NCI-H2107 (cell line): ENCODE measurements around the gene SNW1.
A peak's percentile ranks its signal among the peaks of the same experiment; 100 is the strongest.
"Not testable (repeated sequence)": the region's sequence is repeated elsewhere in the genome, so short reads cannot be mapped to it uniquely, and the experiment has no call there.

Source experiments
- DNase-seq: peaks from one replicate; lab custom pipeline; 2025; lab: John Stamatoyannopoulos, UW

SNW1 gene

DNA sequence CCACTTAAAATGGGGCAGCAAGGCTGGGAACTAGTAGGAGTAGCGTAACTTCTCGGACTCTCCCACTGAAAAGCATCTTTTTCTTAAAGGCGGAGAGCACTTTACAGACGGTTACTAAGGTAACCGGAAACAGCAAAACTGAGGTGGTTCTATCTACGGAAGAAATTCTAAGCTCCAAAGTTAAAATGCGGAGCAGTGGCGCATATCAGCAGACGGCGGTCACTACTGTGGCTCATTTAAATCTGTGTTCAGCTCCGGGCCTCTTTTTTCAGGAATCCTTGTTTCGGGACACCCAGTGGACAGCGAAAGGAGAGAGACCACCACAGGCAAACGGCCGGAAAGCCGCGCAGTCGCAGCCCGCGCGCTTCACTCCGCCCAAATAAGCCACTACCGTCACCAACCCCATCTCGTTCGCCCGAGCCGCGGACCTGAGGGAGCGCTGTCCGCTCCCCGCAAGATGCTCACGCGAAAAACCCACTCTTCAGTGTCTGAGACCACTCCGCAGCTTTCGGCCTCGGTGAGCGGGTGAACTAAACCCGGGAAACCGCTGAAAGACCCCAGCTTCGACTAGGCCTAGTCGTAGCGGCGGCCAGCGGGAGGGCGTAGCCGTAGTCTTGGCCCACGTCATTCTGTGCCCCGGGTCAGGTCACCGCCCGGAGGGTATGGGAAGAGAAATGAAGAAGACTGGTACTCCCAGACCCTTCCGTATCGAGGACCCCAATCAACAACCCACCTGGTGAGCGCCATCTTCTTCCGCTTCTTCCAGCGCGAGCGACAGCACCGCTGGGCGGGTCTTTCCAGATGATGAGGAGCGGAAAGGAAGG, at the start of gene SNW1:
TSS of gene SNW1 (minus strand) at position 776 of the 824 bp plus-strand sequence. CDS start at position 747, 29 bp downstream.
- peak; percentile 96 for DNase-seq

DNA sequence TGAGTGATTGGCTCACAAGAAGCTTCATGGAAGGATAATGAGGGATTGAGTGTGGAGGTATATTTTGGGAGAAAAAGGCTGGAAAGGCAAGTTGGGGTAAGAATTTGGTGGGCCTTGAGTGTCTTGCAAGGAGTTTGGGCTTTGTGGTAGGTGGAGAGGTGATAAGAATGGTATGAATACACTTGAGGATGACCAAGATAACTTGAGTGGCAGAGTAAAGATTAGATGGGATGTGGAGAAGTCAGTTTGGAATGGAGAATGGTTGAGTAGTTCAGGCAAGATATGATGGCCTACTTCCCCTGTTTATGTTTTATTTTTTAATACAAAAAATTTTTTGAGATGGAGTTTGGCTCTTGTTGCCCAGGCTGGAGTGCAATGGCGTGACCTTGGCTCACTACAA, 48.1 kb upstream of the SNW1 start:
- DNase-seq: no peak

DNA sequence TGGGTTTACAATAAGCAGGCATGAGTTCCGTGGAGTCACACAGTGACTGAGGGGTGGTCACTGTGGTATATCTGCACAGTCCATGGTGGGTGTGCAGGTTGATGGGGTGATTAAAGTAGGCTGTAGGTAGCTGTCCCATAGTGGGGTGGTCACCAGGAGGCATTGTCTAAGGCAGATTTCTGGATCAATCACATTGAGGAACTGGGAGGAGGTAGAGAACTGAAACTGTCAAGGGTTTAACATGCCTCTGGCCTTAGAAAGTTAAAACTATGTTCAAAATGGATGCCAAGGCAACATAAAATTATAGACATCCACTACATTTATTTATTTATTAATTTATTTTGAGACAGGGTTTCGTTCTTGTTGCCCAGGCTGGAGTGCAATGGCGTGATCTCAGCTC, 47.3 kb upstream of the SNW1 start:
- DNase-seq: no peak

DNA sequence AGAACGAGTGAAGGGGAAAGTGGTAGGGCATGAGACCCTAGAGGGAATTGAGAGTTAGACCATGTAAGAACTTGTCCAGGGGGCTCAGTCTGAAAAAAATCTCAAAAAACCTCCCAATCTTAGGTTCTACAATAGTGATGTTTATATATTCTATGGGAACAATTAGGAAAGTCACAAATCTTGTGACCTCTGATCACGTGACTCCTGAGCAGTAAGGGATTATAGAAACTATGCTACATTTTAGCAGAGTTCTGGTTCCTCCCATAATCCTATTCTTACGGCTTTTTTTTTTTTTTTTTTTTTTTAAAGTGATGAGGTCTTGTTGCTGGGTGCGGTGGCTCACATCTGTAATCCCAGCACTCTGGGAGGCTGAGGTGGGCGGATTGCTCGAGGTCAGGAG, 44.8 kb upstream of the SNW1 start:
- no peak for DNase-seq

DNA sequence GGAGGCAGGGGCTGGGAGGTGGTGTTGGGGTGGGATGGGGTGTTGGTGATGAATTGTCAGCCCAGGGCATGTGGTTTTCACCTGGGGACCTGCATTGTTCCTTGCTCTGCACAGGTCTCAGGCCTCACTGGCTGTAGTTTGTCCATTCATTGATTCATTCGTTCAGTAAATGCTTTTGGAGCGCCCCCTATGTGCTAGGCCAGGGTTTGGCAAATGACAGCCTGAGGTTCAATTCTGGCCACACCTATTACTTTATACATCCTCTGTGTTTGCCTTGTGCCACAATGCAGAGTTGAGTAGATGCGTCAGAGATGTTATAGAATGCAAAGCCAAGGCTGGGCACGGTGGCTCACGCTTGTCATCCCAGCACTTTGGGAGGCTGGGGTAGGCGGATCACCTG, 43.6 kb upstream of the SNW1 start:
- DNase-seq: no peak

DNA sequence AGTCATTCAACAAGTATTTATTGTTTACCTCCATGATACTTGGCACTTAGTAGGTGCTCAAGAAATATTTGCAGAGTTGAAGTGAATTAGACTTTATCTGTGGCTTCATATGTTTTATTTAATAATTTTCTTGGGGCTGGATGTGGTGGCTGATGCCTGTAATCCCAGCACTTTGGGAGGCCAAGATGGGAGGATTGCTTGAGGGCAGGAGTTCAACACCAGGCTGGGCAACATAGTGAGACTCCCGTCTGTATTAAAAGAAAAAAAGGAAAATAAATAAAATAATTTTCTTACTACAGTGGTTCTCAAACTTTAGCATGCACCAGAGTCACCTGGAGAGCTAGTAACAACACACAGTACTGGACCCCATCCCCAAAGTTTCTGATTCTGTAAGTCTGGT, 39.9 kb upstream of the SNW1 start:
- no peak for DNase-seq

DNA sequence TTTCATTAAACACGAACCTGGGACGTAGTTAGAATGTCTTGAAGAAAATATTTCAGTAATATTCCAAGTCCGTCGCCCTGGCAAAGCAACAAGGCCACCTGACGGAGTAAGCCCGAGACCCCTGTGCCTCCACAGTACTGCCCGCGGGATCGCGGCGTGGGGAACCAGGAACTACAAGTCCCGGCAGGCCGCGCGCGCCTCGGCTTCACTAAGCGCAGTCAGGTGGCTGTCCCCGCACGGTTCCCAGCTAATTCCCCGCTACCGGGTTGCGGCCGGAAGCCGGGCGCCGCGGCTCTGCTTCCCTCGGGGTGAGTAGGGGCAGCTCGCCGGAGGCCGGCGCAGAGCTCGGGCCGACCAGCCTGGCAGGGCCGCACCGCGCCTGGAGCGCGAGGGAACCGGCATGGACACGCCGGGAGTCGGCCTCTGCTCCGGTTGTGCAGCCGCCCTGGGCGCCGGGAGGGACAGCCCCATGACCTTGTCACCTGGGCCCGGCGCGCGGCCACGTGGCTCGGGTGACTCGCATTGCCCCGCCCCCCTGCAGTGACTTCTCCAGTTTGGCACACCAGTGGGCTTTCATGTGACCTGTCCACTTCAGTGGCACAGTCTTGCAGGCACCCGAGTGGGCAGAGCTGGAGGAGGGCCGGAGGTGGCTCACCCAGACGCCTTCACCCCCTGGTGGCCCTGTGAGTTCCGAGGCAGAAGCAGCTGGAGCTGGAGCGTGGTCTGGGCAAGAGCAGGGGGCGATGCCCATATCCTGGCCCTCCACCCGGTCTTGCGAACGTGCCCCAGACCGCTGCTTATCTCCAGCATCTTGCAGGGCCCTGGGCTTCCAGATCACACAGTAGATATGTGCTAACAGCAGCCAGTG, 39.1 kb upstream of the SNW1 start, which contains the start of gene ADCK1:
TSS of gene ADCK1 (plus strand) at position 247 of the 868 bp plus-strand sequence. CDS start 18,870 bp downstream, outside the sequence.
- DNase-seq: peak; percentile 76

DNA sequence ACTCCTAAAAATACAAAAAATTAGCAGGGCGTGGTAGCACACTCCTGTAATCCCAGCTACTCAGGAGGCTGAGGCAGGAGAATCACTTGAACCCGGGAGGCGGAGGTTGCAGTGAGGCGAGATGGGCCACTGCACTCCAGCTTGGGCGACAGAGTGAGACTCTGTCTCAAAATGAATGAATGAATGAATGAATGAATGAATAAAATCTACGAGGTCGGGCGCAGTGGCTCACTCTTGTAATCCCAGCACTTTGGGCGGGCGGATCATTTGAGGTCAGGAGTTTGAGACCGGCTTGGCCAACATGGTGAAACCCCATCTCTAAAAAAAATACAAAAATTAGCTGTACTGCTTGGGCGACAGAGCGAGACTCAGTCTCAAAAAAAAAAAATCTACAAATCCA, 38.5 kb upstream of the SNW1 start:
- DNase-seq: not testable (repeated sequence)

DNA sequence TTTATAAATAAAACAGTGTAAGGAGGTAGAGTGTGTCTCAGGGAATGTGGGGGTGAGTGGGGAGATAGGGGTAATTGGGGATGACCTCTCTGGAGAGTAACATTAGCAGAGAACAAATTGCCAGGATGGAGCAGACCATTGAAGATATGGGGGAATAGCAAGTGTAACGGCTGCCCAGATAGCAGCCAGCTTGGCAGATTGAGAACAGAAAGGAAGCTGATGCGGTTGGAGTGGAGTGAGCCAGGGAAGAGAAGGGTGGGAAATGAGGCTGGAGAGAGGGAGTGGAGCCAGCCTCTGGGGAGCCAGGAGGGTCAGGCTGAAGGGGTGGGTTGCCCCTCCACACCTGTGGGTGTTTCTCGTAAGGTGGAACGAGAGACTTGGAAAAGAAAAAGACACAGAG, 33.4 kb upstream of the SNW1 start:
- no peak for DNase-seq

DNA sequence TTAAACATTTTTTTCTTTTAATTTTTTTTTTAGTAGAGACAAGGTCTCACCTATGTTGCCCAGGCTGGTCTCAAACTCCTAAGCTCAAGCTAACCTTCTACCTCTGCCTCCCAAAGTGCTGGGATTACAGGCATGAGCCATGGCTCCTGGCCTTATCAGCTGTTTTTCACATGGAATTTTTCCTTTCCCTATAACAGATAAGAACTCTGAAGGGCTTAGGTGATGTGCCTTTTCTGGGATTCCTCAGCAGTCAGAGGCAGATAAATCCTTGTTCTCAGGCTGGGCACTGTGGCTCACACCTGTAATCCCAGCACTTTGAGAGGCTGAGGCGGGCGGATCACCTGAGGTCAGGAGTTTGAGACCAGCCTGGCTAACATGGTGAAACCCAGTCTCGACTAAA, 32.3 kb upstream of the SNW1 start:
- DNase-seq: not testable (repeated sequence)

DNA sequence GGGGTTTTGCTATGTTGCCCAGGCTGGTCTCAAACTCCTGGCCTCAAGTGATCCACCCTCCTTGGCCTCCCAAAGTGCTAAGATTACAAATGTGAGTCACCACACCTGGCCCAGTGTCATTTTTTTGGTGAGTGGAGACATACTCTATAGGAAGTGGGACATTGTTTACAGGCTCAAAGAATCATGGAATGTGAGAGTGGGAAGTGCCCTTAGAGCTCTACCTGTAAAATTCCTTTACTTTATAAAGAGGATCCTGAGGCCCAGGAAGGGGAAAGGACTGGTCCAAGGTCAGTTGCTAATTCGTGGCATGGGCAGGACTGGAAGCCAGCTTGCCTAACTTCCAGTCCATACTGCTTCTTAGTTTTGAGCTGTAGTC, 30.3 kb upstream of the SNW1 start:
- DNase-seq: no peak

DNA sequence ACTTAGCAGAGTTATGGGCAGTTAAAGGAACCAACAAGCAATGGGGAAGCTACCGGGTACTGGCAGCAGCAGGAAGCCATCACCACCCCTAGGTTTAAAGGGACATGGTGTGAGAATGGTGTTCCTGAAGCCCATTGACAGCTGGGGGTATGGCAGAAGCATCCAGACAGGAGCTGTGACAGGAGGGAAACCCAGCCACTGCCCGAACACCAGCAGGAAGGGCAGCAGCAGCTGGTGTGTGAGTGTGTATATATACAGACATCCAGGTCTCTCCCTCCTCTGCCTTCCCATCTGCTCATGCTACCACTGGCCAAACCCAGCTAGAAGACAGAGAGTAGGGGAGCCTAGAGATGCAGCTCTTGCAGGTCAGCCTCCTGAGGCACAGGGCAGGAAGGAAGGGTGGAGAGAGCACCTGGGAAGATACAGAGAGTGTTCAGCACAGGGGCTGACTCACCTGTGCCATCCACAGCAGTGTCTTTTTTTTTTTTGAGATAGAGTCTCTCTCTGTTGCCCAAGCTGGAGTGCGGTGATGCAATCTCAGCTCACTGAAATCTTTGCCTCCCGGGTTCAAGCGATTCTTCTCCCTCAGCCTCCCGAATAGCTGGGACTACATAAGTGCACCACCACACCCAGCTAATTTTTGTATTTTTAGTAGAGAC, 29.7 kb upstream of the SNW1 start:
- no peak for DNase-seq

DNA sequence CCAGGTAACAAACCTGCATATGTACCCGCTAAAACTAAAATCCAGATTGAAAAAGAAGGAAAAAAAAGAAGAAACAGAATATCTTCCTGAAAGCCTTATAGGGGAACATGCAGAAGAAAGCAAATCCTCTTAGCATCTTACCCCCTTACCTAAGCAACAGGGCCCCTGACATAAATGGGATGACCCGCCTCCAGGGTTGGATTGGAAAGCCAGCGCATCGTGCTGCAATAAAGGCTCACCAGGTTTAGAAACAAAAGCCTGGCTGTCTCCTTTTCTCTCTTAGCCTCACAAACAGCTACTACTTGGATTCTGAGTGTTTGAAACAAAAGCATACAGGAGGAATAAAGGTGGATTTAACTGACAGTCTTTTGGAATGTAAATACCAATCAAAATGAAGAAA, 25.2 kb upstream of the SNW1 start:
- no peak for DNase-seq

DNA sequence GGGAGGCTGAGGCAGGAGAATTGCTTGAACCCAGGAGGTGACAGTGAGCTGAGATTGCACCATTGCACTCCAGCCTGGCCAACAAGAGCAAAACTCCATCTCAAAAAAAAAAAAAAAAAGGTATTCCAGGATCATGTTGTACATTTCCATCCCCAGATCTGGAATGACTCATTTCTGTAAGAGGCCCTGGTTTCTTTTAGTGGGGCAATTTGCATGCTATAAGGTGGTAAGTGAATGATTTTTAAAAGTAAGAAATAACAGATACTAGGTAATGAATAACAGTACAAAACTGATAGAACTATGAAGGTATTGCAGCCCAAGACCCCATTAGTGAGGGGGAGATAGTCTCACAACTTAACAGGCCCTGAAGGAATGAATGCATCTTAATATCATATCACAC, 21.2 kb upstream of the SNW1 start:
- no peak for DNase-seq

DNA sequence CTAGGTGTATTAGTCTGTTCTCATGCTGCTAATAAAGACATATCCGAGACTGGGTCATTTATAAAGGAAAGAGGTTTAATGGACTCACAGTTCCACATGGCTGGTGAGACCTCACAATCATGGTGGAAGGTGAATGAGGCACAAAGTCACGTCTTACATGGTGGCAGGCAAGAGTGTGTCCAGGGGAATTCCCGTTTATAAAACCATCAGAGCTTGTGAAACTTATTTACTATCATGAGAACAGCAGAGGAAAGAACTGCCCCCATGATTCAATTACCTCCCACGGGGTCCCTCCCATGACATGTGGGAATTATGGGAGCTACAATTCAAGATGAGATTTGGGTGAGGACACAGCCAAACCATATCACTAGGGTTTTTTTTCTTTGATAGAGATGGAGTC, 13.0 kb upstream of the SNW1 start:
- not testable (repeated sequence) for DNase-seq

DNA sequence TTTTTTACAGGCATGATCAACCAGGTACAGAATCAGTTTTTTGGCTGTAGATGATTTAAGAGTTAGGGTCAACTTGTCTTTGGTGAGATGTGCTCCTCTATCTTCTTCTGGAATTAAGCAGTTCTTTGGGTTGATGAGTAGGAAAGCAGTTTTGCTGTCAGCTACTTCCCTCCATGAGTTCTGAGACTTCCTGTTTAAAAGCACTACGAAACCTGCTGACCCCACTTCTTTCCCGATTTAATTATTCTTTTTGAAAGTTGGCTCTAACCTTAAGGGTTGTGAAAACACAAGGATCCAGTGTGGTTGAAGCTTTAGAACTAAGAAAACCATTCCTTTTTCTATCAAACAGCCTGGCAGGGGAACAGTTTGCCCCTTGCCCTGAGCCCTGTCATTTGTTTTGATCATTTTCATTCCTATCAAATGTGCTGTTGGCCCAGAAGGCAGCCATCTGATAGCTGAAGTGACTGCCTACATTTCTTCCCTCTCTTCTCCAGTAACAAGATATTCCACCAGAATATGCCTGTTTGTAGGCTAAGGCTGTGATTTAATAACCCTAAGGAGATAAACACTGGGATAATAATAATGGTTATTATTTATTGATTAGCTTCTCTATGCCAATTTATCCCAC, 7.6 kb upstream of the SNW1 start:
- not testable (repeated sequence) for DNase-seq

DNA sequence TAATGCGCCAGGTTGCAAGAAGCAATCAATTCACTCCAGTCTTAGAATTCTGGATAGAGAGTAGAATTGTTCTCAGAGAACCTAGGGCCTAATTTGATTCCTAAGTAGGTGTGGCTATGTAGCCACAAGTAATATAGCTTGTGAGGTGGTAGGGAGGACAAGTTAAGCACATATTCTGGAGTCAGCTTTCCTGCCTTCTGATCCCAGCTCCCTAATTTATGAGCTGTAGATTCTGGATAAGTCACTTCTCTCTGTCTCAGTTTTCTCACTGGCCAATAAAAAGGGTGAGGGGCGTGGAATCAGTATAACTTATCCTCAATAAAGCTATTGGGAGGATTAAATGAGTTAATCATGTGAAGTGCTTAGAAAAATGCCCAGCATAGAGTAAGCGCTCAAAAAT, 3.0 kb upstream of the SNW1 start:
- no peak for DNase-seq

DNA sequence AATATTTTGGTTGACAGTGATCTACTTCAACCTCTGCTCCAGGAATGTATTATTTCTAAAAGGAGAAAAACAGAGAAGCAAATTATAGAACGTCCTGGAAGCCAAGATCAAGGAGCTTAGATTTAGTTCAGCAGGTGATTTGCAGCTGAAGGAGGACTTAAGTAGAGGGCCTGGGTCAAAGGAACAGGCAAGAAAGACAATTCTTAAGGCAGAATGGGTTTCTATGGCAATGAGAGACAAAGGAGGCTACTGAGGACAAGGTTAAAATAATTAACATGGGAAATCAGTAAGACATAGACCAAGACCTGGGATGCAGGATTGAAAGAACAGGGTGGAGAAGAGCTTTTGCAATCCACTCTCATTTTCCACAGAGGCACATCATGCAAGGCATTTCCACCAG, 2.4 kb upstream of the SNW1 start:
- DNase-seq: no peak

DNA sequence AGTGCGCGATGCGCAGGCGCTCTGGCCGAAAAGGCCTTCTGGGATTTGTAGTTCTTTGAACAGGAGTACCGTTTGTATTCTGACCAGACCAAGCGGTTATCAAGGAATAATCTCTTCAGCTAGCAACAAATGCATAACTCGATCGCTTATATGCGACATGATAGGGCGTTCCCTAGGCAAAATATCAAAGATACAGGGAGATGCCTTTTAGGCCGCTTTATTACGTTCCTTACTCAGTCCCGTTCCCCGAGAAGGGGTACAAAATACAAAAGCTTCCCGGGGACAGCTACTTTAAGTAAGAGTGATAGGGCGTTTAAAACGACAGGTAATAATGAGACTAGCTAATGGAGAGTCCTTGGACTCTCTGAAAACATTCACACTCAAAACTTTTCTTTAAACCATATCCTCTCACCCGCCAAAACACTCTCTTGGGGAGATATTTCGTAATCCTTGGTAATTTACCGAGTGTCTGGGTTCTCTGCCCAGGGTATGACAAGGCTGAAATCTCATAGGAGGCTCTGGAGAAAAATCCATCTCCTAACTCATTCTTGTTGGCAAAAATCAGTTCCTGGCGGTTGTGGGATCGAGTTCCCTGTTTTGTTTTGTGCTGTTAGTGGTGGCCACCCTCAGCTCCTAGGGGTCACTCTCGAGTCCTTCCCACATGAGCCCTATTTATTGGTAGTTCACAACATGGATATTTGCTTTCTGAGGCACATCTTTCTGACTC, 412 bp upstream of the SNW1 start:
- DNase-seq: no peak

DNA sequence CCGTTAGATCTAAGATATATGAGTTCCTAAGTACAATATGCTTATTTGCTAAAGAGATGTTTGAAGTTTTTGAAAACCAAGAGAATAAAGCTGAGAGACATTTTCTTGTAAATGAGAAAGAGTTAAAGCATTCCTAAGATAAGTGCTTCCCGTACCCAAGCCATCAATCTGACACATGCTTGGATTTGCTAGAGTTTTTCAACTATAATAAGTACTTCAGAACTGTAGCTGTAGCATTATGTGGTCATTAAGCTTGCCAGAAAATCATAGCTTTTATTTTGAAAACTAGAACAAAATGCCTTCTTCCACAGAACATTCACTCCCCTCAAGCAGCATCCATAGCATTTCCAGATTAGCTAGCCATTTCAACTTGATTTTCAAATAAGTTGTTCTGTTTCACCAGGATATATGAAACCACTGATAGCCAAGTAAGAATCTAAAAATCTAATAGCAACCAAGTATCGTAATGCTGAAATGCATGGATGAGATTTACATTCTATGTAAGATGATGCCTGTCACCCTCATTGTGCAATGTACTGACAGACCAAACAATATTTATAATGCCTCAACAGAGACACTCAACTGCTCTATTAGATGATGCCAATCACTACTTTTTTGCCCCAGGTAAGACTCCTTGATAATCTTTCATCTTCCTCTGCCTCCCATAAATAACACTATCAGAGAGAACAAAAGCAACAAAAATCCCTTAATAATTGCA, 8.0 kb downstream of the SNW1 start:
- no peak for DNase-seq

DNA sequence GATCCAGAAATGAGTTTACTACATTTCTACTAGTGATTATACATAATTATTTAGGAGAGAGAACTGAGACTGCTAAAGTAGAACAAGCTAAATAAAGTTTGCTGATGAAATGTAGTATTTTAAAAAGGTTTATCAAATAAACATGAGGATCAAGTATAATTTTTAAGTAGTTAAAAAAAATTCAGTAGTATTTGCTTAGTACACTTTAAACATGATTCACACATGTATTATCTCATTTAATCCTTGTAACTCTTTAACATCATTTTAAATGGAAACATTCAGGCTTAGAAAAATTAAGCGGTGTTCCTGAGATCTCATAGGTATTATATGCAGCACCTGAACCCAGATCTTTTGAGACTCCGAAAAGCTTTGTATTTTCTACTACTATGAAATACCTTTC, 8.7 kb downstream of the SNW1 start:
- no peak for DNase-seq
